GM21367 (cell line): ENCODE data around the gene DNAJC15.
"Not testable (repeated sequence)": the region's sequence is repeated elsewhere in the genome, so short reads cannot be mapped to it uniquely, and the experiment has no call there.

ENCODE experiments used
- ATAC-seq: cut with Tn5 transposase; IDR thresholded peaks from one replicate; pipeline ENCODE4 v1.9.1; 2021; ENCODE audit not compliant: unreplicated experiment

DNAJC15 gene

GRCh38 chr13:43003729-43004128 lies 19.7 kb upstream of the DNAJC15 start:
- no peak for ATAC-seq

- no peak for ATAC-seq
These were observed 17.7 kb upstream of the DNAJC15 start for GRCh38 chr13:43005460-43006236.

GRCh38 chr13:43006893-43007631 lies 16.3 kb upstream of the DNAJC15 start:
- ATAC-seq, result no peak

- ATAC-seq, result no peak
These were observed 14.8 kb upstream of the DNAJC15 start for GRCh38 chr13:43008596-43008995.

GRCh38 chr13:43009506-43009905 lies 13.9 kb upstream of the DNAJC15 start:
- ATAC-seq, result no peak

GRCh38 chr13:43014162-43014561 lies 9.2 kb upstream of the DNAJC15 start:
- no peak for ATAC-seq

- no peak for ATAC-seq
These were observed 7.2 kb upstream of the DNAJC15 start for GRCh38 chr13:43016226-43016625.

- ATAC-seq, result no peak
These were observed 3.6 kb upstream of the DNAJC15 start for GRCh38 chr13:43019811-43020210.

GRCh38 chr13:43020794-43021193 lies 2.6 kb upstream of the DNAJC15 start:
- ATAC-seq, result no peak

- ATAC-seq, result no peak
These were observed 1.3 kb upstream of the DNAJC15 start for GRCh38 chr13:43021926-43022670.

GRCh38 chr13:43022934-43023288 lies 475 bp upstream of the DNAJC15 start:
- ATAC-seq, result no peak

- ATAC-seq, result no peak
These were observed 2.9 kb downstream of the DNAJC15 start for GRCh38 chr13:43026262-43026661.

GRCh38 chr13:43030548-43030947 lies 7.2 kb downstream of the DNAJC15 start:
- ATAC-seq, result no peak

GRCh38 chr13:43031881-43032280 lies 8.5 kb downstream of the DNAJC15 start:
- ATAC-seq, result no peak

GRCh38 chr13:43033038-43033437 lies 9.7 kb downstream of the DNAJC15 start:
- ATAC-seq, result no peak

GRCh38 chr13:43036351-43037250 lies 13.2 kb downstream of the DNAJC15 start:
- no peak for ATAC-seq

- no peak for ATAC-seq
These were observed 16.6 kb downstream of the DNAJC15 start for GRCh38 chr13:43039966-43040365.

GRCh38 chr13:43040581-43041368 lies 17.4 kb downstream of the DNAJC15 start:
- ATAC-seq, result not testable (repeated sequence)

GRCh38 chr13:43041369-43041921 lies 18.1 kb downstream of the DNAJC15 start:
- no peak for ATAC-seq
